Astrocyte of the cerebellum (primary cell): ENCODE results near the gene CCDC194.

Experiments
- DNase-seq: peaks from one replicate; pipeline ENCODE4 v3.0.0-alpha.2; 2011; ENCODE audit warnings: low read depth
- H3K4me3 ChIP-seq: 2 replicates; pipeline ENCODE4 v1.5.1; 2011; ENCODE audit warnings: mild to moderate bottlenecking, low read depth, low read length, moderate library complexity
- in situ Hi-C: cut with HindIII; loops from 2 replicates; pipeline ENCODE4 v1.10.0; 2017; ENCODE audit warnings: low sequenced_read_pairs
- TF ChIP-seq, protein P1 (sequence below): IDR thresholded peaks from 2 replicates; pipeline ENCODE4 v1.5.1; 2012; ENCODE audit warnings: low read length, low read depth, moderate library complexity, mild to moderate bottlenecking; ENCODE audit errors: missing control alignments

The CCDC194 gene

GRCh38 chr19:17389957-17390664 is 3.9 kb downstream of the CCDC194 start:
- no peak for DNase-seq
- TF ChIP-seq, protein P1, sequence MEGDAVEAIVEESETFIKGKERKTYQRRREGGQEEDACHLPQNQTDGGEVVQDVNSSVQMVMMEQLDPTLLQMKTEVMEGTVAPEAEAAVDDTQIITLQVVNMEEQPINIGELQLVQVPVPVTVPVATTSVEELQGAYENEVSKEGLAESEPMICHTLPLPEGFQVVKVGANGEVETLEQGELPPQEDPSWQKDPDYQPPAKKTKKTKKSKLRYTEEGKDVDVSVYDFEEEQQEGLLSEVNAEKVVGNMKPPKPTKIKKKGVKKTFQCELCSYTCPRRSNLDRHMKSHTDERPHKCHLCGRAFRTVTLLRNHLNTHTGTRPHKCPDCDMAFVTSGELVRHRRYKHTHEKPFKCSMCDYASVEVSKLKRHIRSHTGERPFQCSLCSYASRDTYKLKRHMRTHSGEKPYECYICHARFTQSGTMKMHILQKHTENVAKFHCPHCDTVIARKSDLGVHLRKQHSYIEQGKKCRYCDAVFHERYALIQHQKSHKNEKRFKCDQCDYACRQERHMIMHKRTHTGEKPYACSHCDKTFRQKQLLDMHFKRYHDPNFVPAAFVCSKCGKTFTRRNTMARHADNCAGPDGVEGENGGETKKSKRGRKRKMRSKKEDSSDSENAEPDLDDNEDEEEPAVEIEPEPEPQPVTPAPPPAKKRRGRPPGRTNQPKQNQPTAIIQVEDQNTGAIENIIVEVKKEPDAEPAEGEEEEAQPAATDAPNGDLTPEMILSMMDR, result peak; percentile 12
- in situ Hi-C loops, result no loop called here
- peak overlapping the region; percentile 61 for H3K4me3 ChIP-seq

DNA sequence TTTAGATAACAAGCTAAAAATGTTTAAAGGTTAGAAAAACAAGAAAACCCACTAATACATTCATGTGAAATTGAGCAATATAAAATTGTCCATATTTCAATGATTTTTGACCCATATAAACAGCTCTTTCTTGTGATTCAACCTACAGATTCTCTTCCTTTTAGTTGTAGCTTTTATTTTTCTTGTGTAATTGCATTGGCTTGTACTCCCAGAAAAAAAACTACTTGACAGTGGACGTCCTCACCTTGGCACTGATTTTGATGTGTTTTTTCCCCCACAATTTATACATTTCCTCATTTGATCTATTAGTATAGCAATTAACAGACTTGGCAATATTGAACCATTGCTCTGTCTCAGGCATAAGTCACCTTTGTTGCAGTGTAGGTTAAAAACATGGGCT is 4.7 kb downstream of the CCDC194 start:
- DNase-seq, result no peak
- TF ChIP-seq, protein P1, result no peak
- in situ Hi-C loops, result no loop called here
- H3K4me3 ChIP-seq, result no peak overlapping the region

GRCh38 chr19:17385878-17386611 is 8.0 kb downstream of the CCDC194 start:
- TF ChIP-seq, protein P1, result peak; percentile 96
- in situ Hi-C loops, result no loop called here
- H3K4me3 ChIP-seq, result no peak overlapping the region
- no peak for DNase-seq

GRCh38 chr19:17380426-17381138 is 13.4 kb downstream of the CCDC194 start:
- in situ Hi-C loops, result no loop called here
- no peak overlapping the region for H3K4me3 ChIP-seq
- no peak for DNase-seq
- TF ChIP-seq, protein P1, result no peak

DNA sequence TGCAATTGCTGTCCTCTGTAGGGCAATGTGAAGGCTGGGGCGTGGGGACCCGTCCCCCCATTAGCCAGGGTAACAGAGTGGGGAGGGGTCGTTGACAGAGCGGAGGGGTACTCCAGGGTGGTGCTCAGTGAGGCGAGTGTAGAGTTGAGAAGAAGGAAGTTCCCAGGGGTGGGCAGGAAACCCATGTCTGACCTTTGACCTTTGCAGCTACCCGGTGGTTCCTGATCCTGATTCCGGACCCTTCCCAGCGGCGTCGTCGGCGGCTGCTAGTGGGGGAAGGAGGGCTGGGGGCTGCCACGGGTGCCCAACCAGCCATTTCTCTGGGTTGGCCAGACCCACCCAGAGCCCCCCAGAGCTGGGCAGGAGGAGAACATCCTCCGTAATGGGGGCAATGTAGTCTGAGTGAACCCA is 14.8 kb downstream of the CCDC194 start:
- DNase-seq, result no peak
- TF ChIP-seq, protein P1, result no peak
- in situ Hi-C loops, result no loop called here
- H3K4me3 ChIP-seq, result no peak overlapping the region

- H3K4me3 ChIP-seq, result no peak overlapping the region
- in situ Hi-C loops, result no loop called here
- TF ChIP-seq, protein P1, result no peak
- no peak for DNase-seq
Observed at GRCh38 chr19:17378271-17378670, 15.7 kb downstream of the CCDC194 start.
